Activated naive CD4-positive, alpha-beta T cell treated with anti-CD3 and anti-CD28 coated beads, Interleukin-2, amount 50 U/mL, for 16 hours (primary cell): ENCODE measurements around the gene L3MBTL2.
"Not testable (repeated sequence)": the region's sequence is repeated elsewhere in the genome, so short reads cannot be mapped to it uniquely, and the experiment has no call there.

Source experiments
- DNase-seq: peaks from one replicate; pipeline ENCODE4 v3.0.0-alpha.2; 2020

L3MBTL2 gene

DNA sequence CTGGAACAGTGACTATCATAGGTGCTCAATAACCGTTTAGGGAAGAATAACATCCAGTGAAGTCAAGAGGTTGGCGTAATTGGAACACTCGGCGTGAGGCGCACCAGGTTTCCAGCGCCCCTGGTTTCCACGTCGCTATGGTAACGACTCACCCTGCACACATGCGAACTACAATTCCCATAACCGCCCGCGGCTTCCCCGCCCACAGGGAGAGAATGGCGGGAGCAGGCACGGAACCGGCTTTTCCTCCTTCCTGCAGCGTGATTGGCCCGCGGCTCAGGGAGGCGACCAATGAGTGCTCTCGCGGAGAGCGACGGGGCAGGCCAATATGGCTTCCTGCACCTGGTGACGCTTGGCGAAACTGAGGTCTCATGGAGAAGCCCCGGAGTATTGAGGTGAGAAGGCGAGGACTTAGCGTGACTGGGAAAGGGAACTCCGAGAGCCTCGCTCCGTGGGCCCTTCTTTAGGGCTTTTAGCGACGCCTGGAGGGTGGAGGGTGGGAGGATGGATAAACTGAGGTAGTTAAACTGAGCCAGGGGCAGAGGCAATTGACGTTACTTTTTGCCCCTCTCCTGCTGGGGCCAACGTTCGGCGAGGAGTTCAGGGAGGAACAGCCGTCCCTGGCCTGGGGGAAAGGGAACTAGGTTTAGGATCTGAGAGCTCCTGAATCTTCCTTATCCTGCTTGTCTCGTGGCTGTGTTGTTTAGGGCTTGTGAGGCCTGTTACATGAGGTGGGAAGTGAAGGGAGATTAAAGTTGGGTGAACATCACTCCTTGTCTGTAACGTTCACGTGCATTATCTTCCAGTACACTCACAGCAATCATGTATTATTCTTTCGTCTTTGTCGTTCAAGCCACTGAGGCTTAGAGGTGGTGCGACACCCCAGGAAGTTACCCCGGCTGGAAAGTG is at the start of gene L3MBTL2:
L3MBTL2 (plus strand) TSS at position 321 of the 909 bp plus-strand sequence; CDS start at position 372, 51 bp downstream.
- peak; percentile 99 for DNase-seq

DNA sequence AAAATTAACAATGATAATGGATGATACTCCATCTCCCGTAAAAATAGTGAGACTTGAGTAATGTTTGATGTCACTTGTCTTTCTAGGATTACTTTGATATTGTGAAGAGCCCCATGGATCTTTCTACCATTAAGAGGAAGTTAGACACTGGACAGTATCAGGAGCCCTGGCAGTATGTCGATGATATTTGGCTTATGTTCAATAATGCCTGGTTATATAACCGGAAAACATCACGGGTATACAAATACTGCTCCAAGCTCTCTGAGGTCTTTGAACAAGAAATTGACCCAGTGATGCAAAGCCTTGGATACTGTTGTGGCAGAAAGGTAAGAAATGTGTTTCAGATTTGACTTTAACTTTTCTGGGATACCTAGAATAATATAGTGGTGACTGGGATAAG is 48.0 kb upstream of the L3MBTL2 start:
- no peak for DNase-seq

DNA sequence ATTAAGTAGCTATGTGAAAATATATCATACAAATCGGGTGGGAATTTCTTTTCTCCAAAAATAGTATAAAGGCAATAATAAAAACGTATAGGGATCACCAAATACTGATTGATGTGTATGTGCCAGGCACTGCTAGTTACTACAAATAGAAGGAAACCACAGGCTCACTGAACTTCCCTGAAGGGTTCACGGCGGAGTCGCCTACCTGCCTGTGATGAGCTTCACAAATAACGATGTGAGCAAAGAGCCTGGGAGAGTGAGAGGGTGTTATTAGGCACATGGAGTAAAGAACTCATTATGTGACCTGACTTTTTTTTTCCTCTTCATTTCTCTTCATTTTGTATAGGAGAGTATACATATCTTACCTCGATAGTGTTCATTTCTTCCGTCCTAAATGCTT is 36.0 kb upstream of the L3MBTL2 start:
- DNase-seq = no peak

DNA sequence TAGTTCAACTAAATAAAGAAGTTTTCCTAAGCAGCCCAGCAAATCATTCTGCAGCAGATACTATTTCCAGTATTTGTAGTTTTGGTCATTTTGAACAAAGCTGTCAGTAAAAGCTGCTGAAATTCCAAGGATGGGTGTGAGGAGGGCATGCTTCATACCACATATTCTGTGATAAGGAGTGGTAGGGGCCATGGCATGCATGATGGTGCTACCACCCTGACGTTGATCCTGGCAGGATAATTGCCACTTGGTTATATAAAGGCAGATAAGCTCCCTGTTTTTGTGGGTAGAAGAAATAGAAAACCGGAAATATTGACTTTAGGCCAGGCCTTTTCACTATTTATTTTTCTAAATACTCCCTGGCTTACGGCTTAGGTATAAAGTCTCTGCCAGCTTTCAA is 33.1 kb upstream of the L3MBTL2 start:
- DNase-seq = no peak

DNA sequence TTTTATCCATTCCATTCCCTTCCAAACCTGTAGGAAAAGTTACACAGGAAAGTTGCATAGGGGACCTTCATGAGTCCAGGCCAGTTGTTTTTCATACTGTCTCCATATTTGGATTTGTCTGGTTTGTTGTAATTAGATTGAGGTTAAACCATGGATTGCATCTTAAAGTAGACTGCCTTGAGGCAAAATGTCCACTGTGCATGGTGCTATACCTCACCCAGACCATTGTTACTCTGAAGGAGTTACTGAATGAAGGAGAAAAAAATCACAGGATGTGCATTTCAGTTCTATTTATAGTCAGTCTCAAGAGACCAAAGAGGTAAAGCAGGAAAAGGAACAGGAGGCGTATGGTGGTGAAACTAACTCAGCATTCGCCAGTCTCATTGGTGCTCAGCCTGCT is 29.6 kb upstream of the L3MBTL2 start:
- DNase-seq = no peak

DNA sequence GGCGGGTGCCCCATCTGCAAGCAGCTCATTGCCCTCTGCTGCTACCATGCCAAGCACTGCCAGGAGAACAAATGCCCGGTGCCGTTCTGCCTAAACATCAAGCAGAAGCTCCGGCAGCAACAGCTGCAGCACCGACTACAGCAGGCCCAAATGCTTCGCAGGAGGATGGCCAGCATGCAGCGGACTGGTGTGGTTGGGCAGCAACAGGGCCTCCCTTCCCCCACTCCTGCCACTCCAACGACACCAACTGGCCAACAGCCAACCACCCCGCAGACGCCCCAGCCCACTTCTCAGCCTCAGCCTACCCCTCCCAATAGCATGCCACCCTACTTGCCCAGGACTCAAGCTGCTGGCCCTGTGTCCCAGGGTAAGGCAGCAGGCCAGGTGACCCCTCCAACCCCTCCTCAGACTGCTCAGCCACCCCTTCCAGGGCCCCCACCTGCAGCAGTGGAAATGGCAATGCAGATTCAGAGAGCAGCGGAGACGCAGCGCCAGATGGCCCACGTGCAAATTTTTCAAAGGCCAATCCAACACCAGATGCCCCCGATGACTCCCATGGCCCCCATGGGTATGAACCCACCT is 28.0 kb upstream of the L3MBTL2 start:
- DNase-seq = no peak

DNA sequence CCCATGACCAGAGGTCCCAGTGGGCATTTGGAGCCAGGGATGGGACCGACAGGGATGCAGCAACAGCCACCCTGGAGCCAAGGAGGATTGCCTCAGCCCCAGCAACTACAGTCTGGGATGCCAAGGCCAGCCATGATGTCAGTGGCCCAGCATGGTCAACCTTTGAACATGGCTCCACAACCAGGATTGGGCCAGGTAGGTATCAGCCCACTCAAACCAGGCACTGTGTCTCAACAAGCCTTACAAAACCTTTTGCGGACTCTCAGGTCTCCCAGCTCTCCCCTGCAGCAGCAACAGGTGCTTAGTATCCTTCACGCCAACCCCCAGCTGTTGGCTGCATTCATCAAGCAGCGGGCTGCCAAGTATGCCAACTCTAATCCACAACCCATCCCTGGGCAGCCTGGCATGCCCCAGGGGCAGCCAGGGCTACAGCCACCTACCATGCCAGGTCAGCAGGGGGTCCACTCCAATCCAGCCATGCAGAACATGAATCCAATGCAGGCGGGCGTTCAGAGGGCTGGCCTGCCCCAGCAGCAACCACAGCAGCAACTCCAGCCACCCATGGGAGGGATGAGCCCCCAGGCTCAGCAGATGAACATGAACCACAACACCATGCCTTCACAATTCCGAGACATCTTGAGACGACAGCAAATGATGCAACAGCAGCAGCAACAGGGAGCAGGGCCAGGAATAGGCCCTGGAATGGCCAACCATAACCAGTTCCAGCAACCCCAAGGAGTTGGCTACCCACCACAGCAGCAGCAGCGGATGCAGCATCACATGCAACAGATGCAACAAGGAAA is 27.3 kb upstream of the L3MBTL2 start:
- DNase-seq = no peak

DNA sequence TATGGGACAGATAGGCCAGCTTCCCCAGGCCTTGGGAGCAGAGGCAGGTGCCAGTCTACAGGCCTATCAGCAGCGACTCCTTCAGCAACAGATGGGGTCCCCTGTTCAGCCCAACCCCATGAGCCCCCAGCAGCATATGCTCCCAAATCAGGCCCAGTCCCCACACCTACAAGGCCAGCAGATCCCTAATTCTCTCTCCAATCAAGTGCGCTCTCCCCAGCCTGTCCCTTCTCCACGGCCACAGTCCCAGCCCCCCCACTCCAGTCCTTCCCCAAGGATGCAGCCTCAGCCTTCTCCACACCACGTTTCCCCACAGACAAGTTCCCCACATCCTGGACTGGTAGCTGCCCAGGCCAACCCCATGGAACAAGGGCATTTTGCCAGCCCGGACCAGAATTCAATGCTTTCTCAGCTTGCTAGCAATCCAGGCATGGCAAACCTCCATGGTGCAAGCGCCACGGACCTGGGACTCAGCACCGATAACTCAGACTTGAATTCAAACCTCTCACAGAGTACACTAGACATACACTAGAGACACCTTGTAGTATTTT is 26.6 kb upstream of the L3MBTL2 start:
- DNase-seq = no peak

DNA sequence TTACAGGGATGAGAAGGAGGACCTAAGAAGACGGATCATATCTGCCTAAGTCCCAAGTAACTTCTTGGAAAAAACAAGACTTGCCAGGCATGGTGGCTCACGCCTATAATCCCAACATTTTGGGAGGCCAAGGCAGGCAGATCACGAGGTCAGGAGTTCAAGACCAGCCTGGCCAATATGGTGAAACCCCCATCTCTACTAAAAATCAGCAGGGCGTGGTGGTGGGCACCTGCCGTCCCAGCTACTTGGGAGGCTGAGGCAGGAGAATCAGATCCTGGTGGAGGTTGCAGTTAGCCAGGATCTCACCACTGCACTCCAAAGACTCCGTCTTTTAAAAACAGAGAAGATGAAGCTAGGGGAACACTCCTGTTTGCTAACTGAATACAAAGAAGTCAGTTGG is 24.8 kb upstream of the L3MBTL2 start:
- not testable (repeated sequence) for DNase-seq

DNA sequence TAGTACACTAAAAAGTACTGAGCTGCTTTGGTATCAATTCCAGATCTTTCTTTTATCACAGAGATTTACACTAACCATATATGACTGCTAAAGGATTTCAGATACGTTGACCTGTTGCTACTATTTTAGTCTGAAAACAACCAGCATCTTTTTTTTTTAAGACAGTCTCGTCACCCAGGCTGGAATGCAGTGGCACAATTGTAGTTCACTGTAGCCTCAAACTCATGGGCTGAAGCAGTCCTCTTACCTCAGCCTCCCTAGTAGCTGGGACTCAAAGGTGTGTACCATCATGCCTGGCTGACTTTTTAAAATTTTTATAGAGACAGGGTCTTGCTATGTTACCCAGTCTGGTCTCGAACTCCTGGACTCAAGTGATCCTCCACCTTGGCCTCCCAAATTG is 24.2 kb upstream of the L3MBTL2 start:
- no peak for DNase-seq

DNA sequence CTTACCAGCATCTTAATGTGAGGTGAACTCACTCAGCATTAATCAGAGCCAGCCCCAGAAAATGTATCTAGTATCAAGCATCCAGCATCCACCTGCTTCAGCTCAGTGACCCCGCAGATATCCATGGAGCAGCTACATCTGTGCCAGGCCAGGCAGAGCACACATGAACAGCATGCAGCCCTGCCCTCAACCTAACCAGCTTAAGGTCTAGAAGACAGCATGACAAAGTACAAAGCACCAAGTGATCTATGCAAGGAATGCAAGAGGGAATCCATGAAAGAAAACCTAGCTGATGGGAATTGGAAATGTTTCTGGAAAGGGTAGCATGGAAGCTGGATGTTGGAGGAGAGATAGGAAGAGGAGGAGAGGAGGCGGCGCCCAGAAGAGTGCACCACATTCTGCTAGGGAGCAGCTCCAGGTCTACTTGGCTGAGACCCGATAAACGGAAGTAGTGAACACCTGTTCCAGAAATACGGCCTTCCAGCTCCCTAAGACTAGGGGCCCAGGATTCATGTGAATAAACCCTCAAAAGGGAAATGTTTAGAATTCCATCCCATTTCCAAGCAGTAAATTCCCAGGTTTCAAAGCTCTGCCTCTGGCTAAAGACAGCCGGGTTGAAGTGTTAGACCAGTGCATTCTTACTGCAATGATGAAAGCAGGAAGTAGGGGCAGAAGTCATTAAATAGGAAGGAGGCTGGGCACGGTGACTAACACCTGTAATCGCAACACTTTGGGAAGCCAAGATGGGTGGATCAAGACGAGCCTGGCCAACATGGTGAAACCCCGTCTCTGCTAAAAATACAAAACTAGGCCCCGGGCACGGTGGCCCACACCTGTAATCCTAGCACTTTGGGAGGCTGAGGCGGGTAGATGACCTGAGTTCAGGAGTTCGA is 23.5 kb upstream of the L3MBTL2 start:
- DNase-seq = no peak

DNA sequence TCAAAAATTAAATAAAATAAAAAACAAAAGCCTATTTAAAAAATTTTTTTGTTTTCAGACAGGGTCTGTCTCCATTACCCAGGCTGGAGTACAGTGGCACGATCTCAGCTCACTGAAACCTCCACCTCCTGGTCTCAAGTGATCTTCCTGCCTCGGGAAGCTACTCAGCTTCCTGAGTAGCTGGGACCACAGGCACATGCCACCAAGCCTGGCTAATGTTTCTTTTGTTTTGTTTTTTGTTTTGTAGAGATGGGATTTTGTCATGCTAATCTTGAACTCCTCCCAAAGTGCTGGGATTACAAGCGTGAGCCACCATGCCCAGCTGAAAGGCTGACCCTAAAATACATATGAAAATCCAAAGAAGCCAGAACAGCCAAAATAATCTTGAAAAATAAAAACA is 20.4 kb upstream of the L3MBTL2 start:
- no peak for DNase-seq

DNA sequence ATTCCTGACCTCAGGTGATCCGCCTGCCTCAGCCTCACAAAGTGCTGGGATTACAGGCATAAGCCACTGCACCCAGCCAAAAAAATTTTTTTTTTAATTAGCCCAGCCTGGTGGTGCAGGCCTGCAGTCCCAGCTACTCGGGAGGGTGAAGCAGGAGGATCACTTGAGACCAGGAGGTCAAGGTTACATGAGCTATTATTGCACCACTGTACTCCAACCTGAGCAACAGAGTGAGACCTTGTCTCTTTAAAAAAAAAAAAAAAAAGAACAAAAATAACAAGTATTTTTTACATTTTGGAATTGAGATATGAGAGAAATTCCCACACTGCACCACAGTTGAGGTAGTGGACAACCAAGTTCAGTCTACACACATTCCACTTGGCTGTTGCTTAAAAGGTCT is 13.6 kb upstream of the L3MBTL2 start:
- DNase-seq = no peak

DNA sequence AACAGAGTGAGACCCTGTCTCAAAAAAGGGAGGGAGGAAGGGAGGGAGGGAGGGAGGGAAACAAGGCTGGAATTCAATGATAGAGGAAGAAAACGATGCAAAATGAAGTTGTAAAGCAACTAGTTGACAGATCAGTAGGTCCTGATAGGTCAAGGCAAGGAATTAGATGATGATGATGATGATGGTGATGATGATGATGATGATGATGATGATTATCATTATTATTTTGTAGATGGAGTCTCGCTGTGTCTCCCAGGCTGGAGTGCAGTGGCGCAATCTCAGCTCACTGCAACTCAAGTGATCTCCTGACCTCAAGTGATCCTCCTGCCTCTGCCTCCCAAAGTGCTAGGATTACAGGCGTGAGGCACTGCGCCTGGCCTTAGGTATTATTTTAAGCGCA is 11.3 kb upstream of the L3MBTL2 start:
- DNase-seq = no peak

DNA sequence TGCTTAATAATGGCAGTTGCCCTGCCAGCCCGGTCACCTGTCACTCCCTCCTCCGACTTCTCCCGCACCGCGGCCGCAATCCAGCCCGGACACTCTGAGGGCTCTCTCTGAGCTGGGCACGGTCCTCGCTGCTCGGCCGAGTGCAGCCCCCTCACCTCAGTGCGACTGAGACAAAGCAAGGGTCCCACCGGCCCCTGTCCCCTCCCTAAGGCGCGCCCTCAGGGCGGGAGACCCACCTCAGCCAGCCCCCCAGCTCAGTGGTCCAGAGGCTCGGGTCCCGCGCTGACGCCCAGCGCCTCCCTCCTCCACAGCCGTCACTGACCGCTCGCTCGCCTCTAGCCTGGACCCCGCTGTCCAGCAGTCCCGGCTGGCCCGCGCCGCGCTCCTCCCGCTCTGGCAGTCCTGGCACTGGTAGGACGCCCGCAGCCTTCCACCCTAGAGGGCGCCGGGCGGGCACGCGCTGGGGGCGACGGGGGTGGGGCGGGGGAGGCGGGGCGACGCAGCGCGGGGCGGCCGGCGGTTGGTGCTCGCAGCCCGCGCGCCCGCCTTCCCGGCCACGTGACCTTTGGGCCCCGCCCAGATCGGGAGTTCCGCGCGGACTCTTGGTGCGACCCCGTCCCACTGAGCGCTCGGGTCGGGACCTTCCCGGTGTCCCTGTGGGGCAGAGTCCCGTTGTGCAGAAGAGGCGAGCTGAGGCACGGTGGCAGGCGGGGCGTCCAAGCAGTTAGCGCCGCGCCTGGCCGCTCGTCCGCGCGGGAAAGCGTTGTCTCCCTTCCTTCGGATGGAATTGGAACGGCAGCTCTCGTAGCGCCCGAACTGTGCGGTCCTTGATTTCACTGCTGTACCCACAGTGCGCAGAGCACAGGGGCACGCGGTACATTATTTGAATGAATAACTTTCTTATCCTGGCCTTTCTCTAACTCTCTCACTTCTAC is 7.8 kb upstream of the L3MBTL2 start:
- DNase-seq = peak; percentile 87

DNA sequence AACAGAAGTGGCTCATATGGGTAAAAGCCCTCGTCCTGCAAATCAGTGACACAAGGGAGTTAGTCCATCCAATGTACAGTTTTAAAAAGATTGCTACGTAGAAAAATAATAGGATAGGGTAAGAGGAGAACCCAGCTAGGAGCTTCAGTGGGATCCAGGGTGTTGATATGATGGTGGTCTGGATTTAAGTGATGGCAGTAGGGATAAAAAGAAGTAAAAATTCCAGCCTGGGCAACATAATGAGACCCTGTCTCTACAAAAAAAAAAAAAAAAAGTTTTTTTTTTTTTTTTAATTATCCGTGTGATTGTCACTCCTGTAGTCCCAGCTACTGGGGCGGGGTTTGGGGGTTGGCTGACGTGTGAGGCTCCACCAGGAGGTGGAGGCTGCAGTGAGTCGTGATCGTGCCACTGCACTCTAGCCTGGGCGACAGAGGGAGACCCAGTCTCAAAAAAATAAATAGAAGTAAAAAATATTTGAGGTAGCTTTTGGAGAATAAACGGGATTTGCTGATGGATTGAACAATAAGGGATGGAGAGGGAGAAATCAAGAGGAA is 7.0 kb upstream of the L3MBTL2 start:
- DNase-seq = peak; percentile 68

DNA sequence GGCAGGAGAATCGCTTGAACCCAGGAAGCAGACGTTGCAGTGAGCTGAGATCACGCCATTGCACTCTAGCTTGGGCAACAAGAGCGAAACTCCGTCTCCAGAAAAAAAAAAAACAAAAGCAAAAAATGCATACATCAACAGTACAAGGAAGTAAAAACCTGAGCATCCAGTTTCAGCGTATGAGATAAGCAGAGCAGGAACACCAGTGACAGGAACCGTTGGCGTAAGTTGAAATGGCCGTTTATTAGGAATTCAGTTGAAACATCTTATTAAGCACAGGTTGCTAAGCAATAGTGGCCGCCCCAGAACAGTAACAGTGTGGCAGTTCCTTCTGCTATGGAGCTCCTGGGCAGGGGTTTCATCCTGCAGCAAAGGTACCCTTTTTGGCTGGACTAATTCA is 4.0 kb upstream of the L3MBTL2 start:
- DNase-seq = no peak

DNA sequence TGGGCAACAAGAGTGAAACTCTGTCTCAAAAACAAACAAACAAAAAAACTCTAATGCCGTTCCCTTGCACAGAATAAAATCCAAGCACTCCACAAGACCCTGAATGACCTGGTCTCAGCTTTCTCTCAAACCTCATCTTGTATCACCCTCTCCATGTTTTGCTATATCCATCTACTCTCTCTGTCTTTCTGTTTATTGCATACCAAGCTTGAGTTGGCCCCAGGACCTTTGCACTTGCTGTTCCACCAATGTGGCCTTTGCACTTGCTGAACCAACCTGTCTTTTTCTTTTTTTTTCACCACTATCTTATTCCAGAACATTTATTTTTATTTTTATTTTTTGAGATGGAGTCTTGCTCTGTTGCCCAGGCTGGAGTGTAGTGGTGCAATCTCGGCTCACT is 2.0 kb upstream of the L3MBTL2 start:
- no peak for DNase-seq

DNA sequence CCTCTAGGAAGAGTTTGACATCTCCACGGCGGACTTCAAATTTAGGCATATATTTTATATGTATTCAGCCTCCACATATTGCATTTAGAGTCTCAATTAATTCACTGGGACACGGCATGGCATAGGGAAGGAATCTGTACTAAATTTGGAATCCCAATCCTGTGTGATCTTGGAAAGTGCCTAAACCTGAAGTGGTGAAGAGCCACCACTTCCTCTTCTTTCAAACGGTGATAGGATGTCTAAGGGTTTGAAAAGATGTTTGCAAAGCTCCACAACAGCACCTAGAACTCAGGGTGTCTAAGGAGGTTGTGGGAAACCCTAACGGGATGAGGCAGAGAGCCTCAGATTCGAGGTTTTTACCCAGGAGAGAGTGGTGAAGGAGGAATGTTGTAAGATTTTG is 1.0 kb upstream of the L3MBTL2 start:
- DNase-seq = no peak

DNA sequence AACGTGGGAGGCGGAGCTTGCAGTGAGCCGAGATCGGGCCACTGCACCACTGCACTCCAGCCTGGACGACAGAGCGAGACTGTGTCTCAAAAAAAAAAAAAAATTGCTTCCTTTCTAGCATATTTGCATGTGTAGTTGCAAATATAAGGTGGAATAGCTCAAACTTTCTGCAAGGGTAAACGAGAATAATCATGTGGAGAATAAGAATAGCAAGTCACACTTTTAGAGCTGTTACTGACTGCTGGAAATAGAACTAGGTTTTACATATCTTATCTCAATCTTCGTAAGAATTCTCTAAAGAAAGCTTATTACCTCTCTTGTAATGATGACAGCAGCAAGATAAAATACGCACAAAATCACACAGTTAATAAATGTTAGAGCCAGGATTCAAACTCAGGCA is 1.6 kb downstream of the L3MBTL2 start:
- no peak for DNase-seq

DNA sequence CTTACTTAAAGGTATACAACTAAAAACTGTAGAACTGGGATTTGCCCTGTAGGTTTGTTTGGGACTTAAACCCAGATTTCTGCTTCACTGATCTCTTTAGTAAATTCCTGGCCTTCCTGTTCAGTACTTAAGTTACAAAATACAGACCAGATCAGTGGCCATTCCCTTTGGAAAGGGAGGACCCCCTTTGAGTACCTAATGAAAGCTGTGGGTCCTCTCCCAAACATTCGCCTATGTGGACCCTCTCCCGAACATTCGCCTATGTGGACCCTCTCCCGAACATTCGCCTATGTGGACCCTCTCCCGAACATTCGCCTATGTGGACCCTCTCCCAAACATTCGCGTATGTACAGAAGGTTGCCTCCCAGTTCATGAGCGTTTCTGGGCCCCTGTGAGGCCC is 10.3 kb downstream of the L3MBTL2 start:
- DNase-seq = no peak
